IPS-20b (cell line): ENCODE measurements around the gene GALNT13.

ENCODE experiments used
- H3K27ac ChIP-seq: one replicate; pipeline ENCODE4 v1.5.1; 2013; ENCODE audit warnings: low read length
- H3K27me3 ChIP-seq: 2 replicates; pipeline ENCODE4 v1.6.1; 2013; ENCODE audit warnings: mild to moderate bottlenecking, low read length, inconsistent platforms; ENCODE audit not compliant: insufficient read depth
- H3K36me3 ChIP-seq: 2 replicates; pipeline ENCODE4 v1.6.1; 2013; ENCODE audit warnings: low read depth, mild to moderate bottlenecking, inconsistent platforms, low read length, moderate library complexity; ENCODE audit not compliant: insufficient read depth
- H3K4me1 ChIP-seq: 2 replicates; pipeline ENCODE4 v1.6.1; 2013; ENCODE audit warnings: mild to moderate bottlenecking, control low read depth, inconsistent platforms, low read length, moderate library complexity; ENCODE audit not compliant: insufficient read depth
- H3K4me3 ChIP-seq: 2 replicates; pipeline ENCODE4 v1.5.1; 2013; ENCODE audit warnings: mild to moderate bottlenecking, low read length, inconsistent platforms
- H3K9ac ChIP-seq: 2 replicates; pipeline ENCODE4 v1.6.1; 2013; ENCODE audit warnings: low read depth, mild to moderate bottlenecking, inconsistent platforms, low read length, moderate library complexity
- H3K9me3 ChIP-seq: 2 replicates; pipeline ENCODE4 v1.6.1; 2013; ENCODE audit warnings: mild to moderate bottlenecking, low read depth, low read length, inconsistent platforms; ENCODE audit not compliant: insufficient read depth

The GALNT13 gene

GRCh38 chr2:154391051-154391450, 519.3 kb downstream of the GALNT13 start:
- Histone ChIP-seq H3K27me3 (no peaks in the 10 kb centered on the region), H3K27ac (no peak overlapping the region), H3K36me3 (no peaks in the 10 kb centered on the region), H3K9me3 (0 out of 2 replicates have a peak, but pooled peaks cover 8% of the 10 kb centered on the region), H3K4me3 (no peak overlapping the region), H3K4me1 (no peaks in the 10 kb centered on the region), H3K9ac (no peak overlapping the region)

- no peak overlapping the region for H3K27ac ChIP-seq
Measured at GRCh38 chr2:154392256-154392655, 520.5 kb downstream of the GALNT13 start.

GRCh38 chr2:154394600-154394999, 522.9 kb downstream of the GALNT13 start:
- H3K4me3 ChIP-seq, result no peak overlapping the region
- H3K27me3 ChIP-seq, result no peaks in the 10 kb centered on the region
- H3K9ac ChIP-seq, result no peak overlapping the region
- no peaks in the 10 kb centered on the region for H3K4me1 ChIP-seq
- H3K9me3 ChIP-seq, result 0 out of 2 replicates have a peak, but pooled peaks cover 5% of the 10 kb centered on the region
- H3K27ac ChIP-seq, result no peak overlapping the region
- H3K36me3 ChIP-seq, result no peaks in the 10 kb centered on the region

More at GRCh38 chr2:154392256-154392655, 520.5 kb downstream of the GALNT13 start:
- no peak overlapping the region for H3K4me3 ChIP-seq
- no peak overlapping the region for H3K9ac ChIP-seq
- H3K36me3 ChIP-seq, result no peaks in the 10 kb centered on the region
- no peaks in the 10 kb centered on the region for H3K27me3 ChIP-seq
- no peaks in the 10 kb centered on the region for H3K4me1 ChIP-seq
- H3K9me3 ChIP-seq, result 0 out of 2 replicates have a peak, but pooled peaks cover 8% of the 10 kb centered on the region

- no peak overlapping the region for H3K27ac ChIP-seq
- H3K36me3 ChIP-seq, result no peaks in the 10 kb centered on the region
- H3K27me3 ChIP-seq, result no peaks in the 10 kb centered on the region
- H3K4me1 ChIP-seq, result peaks cover 13% of the 10 kb centered on the region
- H3K4me3 ChIP-seq, result no peak overlapping the region
- H3K9ac ChIP-seq, result no peak overlapping the region
- H3K9me3 ChIP-seq, result no peaks in the 10 kb centered on the region
Measured at GRCh38 chr2:154400563-154401290, 529.0 kb downstream of the GALNT13 start.

- Histone ChIP-seq H3K36me3 (no peaks in the 10 kb centered on the region), H3K9me3 (no peaks in the 10 kb centered on the region), H3K4me1 (peaks cover 13% of the 10 kb centered on the region), H3K27me3 (no peaks in the 10 kb centered on the region), H3K27ac (no peak overlapping the region), H3K4me3 (no peak overlapping the region), H3K9ac (no peak overlapping the region)
Measured at GRCh38 chr2:154402213-154402612, 530.5 kb downstream of the GALNT13 start.

- H3K27me3 ChIP-seq, result no peaks in the 10 kb centered on the region
- H3K9ac ChIP-seq, result no peak overlapping the region
- H3K27ac ChIP-seq, result no peak overlapping the region
- H3K36me3 ChIP-seq, result no peaks in the 10 kb centered on the region
- H3K4me3 ChIP-seq, result no peak overlapping the region
- no peaks in the 10 kb centered on the region for H3K9me3 ChIP-seq
- H3K4me1 ChIP-seq, result peaks cover 13% of the 10 kb centered on the region
Measured at GRCh38 chr2:154403242-154403790, 531.6 kb downstream of the GALNT13 start.

- Histone ChIP-seq H3K4me1 (no peaks in the 10 kb centered on the region), H3K36me3 (no peaks in the 10 kb centered on the region), H3K9me3 (no peaks in the 10 kb centered on the region), H3K27me3 (no peaks in the 10 kb centered on the region), H3K9ac (no peak overlapping the region), H3K4me3 (no peak overlapping the region), H3K27ac (no peak overlapping the region)
Measured at GRCh38 chr2:154408786-154409185, 537.1 kb downstream of the GALNT13 start.

GRCh38 chr2:154422251-154422650, 550.5 kb downstream of the GALNT13 start:
- no peak overlapping the region for H3K9ac ChIP-seq
- H3K4me3 ChIP-seq, result no peak overlapping the region
- H3K27me3 ChIP-seq, result no peaks in the 10 kb centered on the region
- no peak overlapping the region for H3K27ac ChIP-seq
- no peaks in the 10 kb centered on the region for H3K36me3 ChIP-seq
- H3K4me1 ChIP-seq, result no peaks in the 10 kb centered on the region
- H3K9me3 ChIP-seq, result no peaks in the 10 kb centered on the region

GRCh38 chr2:154425994-154426393, 554.3 kb downstream of the GALNT13 start:
- H3K27ac ChIP-seq, result no peak overlapping the region
- no peaks in the 10 kb centered on the region for H3K4me1 ChIP-seq
- no peak overlapping the region for H3K4me3 ChIP-seq
- H3K27me3 ChIP-seq, result no peaks in the 10 kb centered on the region
- no peak overlapping the region for H3K9ac ChIP-seq
- H3K36me3 ChIP-seq, result no peaks in the 10 kb centered on the region
- no peaks in the 10 kb centered on the region for H3K9me3 ChIP-seq

GRCh38 chr2:154427453-154427852, 555.7 kb downstream of the GALNT13 start:
- Histone ChIP-seq H3K9ac (no peak overlapping the region), H3K9me3 (no peaks in the 10 kb centered on the region), H3K27ac (no peak overlapping the region), H3K27me3 (no peaks in the 10 kb centered on the region), H3K4me1 (no peaks in the 10 kb centered on the region), H3K4me3 (no peak overlapping the region), H3K36me3 (no peaks in the 10 kb centered on the region)

GRCh38 chr2:154428022-154428421, 556.3 kb downstream of the GALNT13 start:
- Histone ChIP-seq H3K27me3 (no peaks in the 10 kb centered on the region), H3K36me3 (no peaks in the 10 kb centered on the region), H3K4me1 (no peaks in the 10 kb centered on the region)

GRCh38 chr2:154433010-154433409, 561.3 kb downstream of the GALNT13 start:
- Histone ChIP-seq H3K27ac (no peak overlapping the region), H3K9ac (no peak overlapping the region), H3K4me3 (no peak overlapping the region), H3K9me3 (no peaks in the 10 kb centered on the region), H3K4me1 (no peaks in the 10 kb centered on the region), H3K27me3 (no peaks in the 10 kb centered on the region), H3K36me3 (no peaks in the 10 kb centered on the region)

More at GRCh38 chr2:154428022-154428421, 556.3 kb downstream of the GALNT13 start:
- Histone ChIP-seq H3K9ac (no peak overlapping the region), H3K4me3 (no peak overlapping the region), H3K9me3 (no peaks in the 10 kb centered on the region), H3K27ac (no peak overlapping the region)
